Naive thymus-derived CD4-positive, alpha-beta T cell (primary cell): ENCODE measurements around the gene EXOSC9. TPM values are rescaled to one million over a fixed set of nuclear protein-coding genes. Genes with fewer than 3 reads are reported as not detected.
"Not testable (repeated sequence)": the region's sequence is repeated elsewhere in the genome, so short reads cannot be mapped to it uniquely, and the experiment has no call there.

Experiments used
- ATAC-seq: fragments of 150-1000 bp; cut with Tn5 transposase; 2 replicates; pipeline ENCODE4 v1.10.0; 2021; ENCODE audit warnings: mild to moderate bottlenecking, moderate library complexity
- CTCF ChIA-PET: fragments of 350-600 bp; sonication (Branson Sonifier 250); formaldehyde crosslinking; loops from one replicate; lab custom pipeline; 2021; ENCODE audit warnings: antibody characterized with exemption; lab: Charles Lee
- POLR2A ChIA-PET: fragments of 350-600 bp; sonication (Branson Sonifier 250); formaldehyde crosslinking; loops from one replicate; lab custom pipeline; 2021; ENCODE audit warnings: antibody characterized with exemption, inconsistent platforms; lab: Charles Lee
- DNase-seq, 9 donors: peaks; one replicate each; pipeline versions ENCODE4 v3.0.0 to v3.0.0-alpha.2; 2020 to 2022; ENCODE audit warnings: mixed read lengths in 1 of 9
- H3K27ac ChIP-seq: one replicate; pipeline ENCODE4 v1.7.0; 2013; ENCODE audit warnings: mild to moderate bottlenecking, low read depth, low read length, moderate library complexity
- H3K27me3 ChIP-seq, 2 donors: one replicate each; pipeline ENCODE4 v1.7.0; 2013; ENCODE audit warnings: low read length in 2 of 2, mild to moderate bottlenecking in 2 of 2, moderate library complexity in 2 of 2; ENCODE audit not compliant: control insufficient read depth in 2 of 2, insufficient read depth in 2 of 2
- H3K36me3 ChIP-seq, 3 experiments: 1 replicate in 2 of 3; 2 replicates in 1 of 3; pipeline ENCODE4 v1.7.0; 2013; ENCODE audit warnings: low read length in 3 of 3, mild to moderate bottlenecking in 3 of 3, moderate library complexity in 1 of 3; ENCODE audit not compliant: insufficient read depth in 3 of 3, control insufficient read depth in 2 of 3
- H3K4me1 ChIP-seq, 2 donors: one replicate each; pipeline ENCODE4 v1.7.0; 2013; ENCODE audit warnings: low read length in 2 of 2, mild to moderate bottlenecking in 2 of 2, moderate library complexity in 1 of 2; ENCODE audit not compliant: control insufficient read depth in 2 of 2, insufficient read depth in 2 of 2
- H3K4me3 ChIP-seq: 2 replicates; pipeline ENCODE4 v1.7.0; 2013; ENCODE audit warnings: mild to moderate bottlenecking, low read length
- H3K9me3 ChIP-seq, 3 experiments: 1 replicate in 2 of 3; 2 replicates in 1 of 3; pipeline ENCODE4 v1.7.0; 2013; ENCODE audit warnings: low read length in 3 of 3; ENCODE audit not compliant: control insufficient read depth in 2 of 3
- H3K27ac Mint-ChIP-seq, 9 donors: one replicate each; pipeline ENCODE4 v1.8.0; 2020 to 2022; ENCODE audit warnings: mixed read lengths in 9 of 9, mild to moderate bottlenecking in 8 of 9, moderate library complexity in 5 of 9, inconsistent platforms in 2 of 9
- H3K27me3 Mint-ChIP-seq, 5 donors: one replicate each; pipeline ENCODE4 v1.8.0; 2021 to 2022; ENCODE audit warnings: mixed read lengths in 5 of 5, mild to moderate bottlenecking in 1 of 5
- H3K36me3 Mint-ChIP-seq, 5 donors: one replicate each; pipeline ENCODE4 v1.8.0; 2020 to 2022; ENCODE audit warnings: mixed read lengths in 5 of 5, mild to moderate bottlenecking in 3 of 5, inconsistent platforms in 1 of 5
- H3K4me1 Mint-ChIP-seq, 7 donors: one replicate each; pipeline ENCODE4 v1.8.0; 2020 to 2022; ENCODE audit warnings: mixed read lengths in 7 of 7, mild to moderate bottlenecking in 3 of 7, inconsistent platforms in 1 of 7
- H3K4me3 Mint-ChIP-seq, 10 donors: one replicate each; pipeline ENCODE4 v1.8.0; 2020 to 2022; ENCODE audit warnings: mild to moderate bottlenecking in 10 of 10, mixed read lengths in 10 of 10, moderate library complexity in 6 of 10, inconsistent platforms in 2 of 10
- H3K9me3 Mint-ChIP-seq, 11 donors: one replicate each; pipeline ENCODE4 v1.8.0; 2020 to 2022; ENCODE audit warnings: mixed read lengths in 11 of 11, mild to moderate bottlenecking in 4 of 11, inconsistent platforms in 1 of 11, moderate library complexity in 1 of 11
- intact Hi-C, 2 donors: fragments of 100-400 bp; cut with micrococcal nuclease; formaldehyde crosslinking; loops; one replicate each; pipeline ENCODE4 v1.15.1; 2023
- polyA plus RNA-seq, 2 donors: library from polyadenylated mRNA; unstranded; fragments of 300-500 nt; fragmentation: Illumina TruSeq; gene quantifications; one replicate each; pipeline ENCODE4 v1.2.3, GENCODE V29; 2021
- total RNA-seq, 6 experiments: library from RNA in 5 of 6; stranded (reverse) in 5 of 6; gene quantifications; 1 replicate in 5 of 6; 2 replicates in 1 of 6; pipeline ENCODE4 v1.2.3 and lab custom pipeline; 2021 to 2026

Gene EXOSC9, protein sequence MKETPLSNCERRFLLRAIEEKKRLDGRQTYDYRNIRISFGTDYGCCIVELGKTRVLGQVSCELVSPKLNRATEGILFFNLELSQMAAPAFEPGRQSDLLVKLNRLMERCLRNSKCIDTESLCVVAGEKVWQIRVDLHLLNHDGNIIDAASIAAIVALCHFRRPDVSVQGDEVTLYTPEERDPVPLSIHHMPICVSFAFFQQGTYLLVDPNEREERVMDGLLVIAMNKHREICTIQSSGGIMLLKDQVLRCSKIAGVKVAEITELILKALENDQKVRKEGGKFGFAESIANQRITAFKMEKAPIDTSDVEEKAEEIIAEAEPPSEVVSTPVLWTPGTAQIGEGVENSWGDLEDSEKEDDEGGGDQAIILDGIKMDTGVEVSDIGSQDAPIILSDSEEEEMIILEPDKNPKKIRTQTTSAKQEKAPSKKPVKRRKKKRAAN
- total RNA-seq (10 to 100 TPM; 37.5 to 55.0 (median 44.2) TPM), polyA plus RNA-seq (10 to 100 TPM; 36.8 to 42.3 TPM), total RNA-seq (lab: John Stamatoyannopoulos, UW) (71.1 reads per million, percentile 78 among the genes with 10 or more reads in this experiment)

DNA sequence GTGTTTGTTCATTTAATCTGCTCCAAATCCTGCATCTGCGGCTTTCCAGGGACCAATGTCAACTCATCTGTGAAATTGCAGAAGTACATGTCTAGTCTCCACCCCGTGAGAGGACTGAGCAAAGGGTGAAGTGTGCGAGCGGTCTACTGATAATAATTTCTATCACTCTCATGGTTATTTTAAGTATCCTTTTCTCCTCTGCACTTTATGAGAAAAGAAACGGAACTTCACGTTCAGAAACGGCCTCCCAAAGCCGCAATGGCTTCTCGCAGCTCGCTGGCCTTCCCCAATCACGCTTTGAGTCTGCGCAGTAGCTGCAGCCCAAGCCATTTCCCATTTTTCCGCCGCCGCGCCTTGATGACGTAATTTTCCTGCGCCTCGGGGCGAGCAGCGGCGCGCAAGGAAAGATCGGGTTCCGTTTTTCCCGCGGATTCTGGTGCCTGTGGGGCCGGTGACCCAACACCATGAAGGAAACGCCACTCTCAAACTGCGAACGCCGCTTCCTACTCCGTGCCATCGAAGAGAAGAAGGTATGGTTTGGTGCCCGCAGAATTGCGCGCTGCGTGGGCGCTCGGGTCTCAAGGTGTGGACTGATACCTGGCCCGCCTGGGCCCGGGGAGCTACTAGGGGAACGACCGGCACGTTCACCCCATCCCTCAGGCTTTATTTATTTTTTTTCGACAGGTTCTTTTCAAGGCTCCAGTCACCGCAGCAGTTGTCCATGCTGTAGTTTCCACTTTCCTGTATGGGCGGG lies at the start of gene EXOSC9:
Gene EXOSC9 (plus strand): TSS at position 363 of the 754 bp plus-strand sequence. CDS start 102 bp downstream, at position 465.
- Histone ChIP-seq H3K4me1 (peaks cover 16 to 20% of the 10 kb centered on the region in 2 donors), H3K27me3 (no peaks in the 10 kb centered on the region), H3K27ac (peak within 1 kb of the TSS; percentile 93), H3K36me3 (peaks cover 7 to 23% (median 9%) of the 10 kb centered on the region in 3 experiments), H3K4me3 (peak within 1 kb of the TSS; percentile 92), H3K9me3 (no peaks in the 10 kb centered on the region)
- Mint-ChIP-seq H3K27ac (peak within 1 kb of the TSS; percentile 97 to 100 (median 99)), H3K36me3 (peaks cover 0 to 26% (median 14%) of the 10 kb centered on the region in 5 donors), H3K9me3 (peaks cover 0 to 4% (median 0%) of the 10 kb centered on the region in 11 donors), H3K27me3 (peaks cover 0 to 2% (median 0%) of the 10 kb centered on the region in 5 donors), H3K4me1 (peaks cover 26 to 55% (median 50%) of the 10 kb centered on the region in 7 donors), H3K4me3 (peak within 1 kb of the TSS; percentile 89 to 99 (median 95))
- ChIA-PET POLR2A (interaction anchor here (0.6 to 3.9 kb wide), 9 partner anchors 10 to 704 kb away, joined by 3 to 41 read pairs (median 5); partner anchors contain the start of genes ANXA5, BBS7 and CCNA2), CTCF (no interaction called here)
- ATAC-seq: peak; percentile 92
- intact Hi-C loops: loop anchor here (1.0 to 10.0 kb wide), 12 partner anchors 22 to 1733 kb away; partner anchors contain the start of genes BBS7 (in 2 of the 2), ANXA5 (in 1 of the 2), BBS12 (in 1 of the 2) and CCNA2 (in 1 of the 2)
- DNase-seq: peak; percentile 88 to 98 (median 95)

DNA sequence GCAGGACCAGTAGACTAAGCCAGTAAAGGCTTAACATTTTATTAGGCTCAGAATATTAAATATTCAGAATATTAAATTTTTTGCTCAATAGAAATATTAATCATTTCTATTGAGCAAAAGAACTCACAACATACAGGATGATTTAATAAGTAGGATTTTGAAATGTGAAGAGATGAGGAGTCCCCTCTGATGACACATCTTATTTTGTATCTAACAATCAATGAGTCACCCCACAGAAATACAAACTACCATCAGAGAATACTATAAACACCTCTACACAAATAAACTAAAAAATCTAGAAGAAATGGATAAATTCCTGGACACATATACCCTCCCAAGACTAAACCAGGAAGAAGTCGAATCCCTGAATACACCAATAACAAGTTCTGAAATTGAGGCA lies 49.0 kb upstream of the EXOSC9 start:
- H3K36me3 ChIP-seq, H3K4me3 ChIP-seq, DNase-seq, H3K4me1 Mint-ChIP-seq, H3K9me3 Mint-ChIP-seq, H3K9me3 ChIP-seq, ATAC-seq, CTCF ChIA-PET, H3K27ac Mint-ChIP-seq, H3K27me3 ChIP-seq, H3K36me3 Mint-ChIP-seq, H3K4me1 ChIP-seq, intact Hi-C loops, POLR2A ChIA-PET, H3K4me3 Mint-ChIP-seq, H3K27ac ChIP-seq: not testable (repeated sequence)
- H3K27me3 Mint-ChIP-seq: peaks cover 18 to 56% (median 48%) of the 10 kb centered on the region in 5 donors

DNA sequence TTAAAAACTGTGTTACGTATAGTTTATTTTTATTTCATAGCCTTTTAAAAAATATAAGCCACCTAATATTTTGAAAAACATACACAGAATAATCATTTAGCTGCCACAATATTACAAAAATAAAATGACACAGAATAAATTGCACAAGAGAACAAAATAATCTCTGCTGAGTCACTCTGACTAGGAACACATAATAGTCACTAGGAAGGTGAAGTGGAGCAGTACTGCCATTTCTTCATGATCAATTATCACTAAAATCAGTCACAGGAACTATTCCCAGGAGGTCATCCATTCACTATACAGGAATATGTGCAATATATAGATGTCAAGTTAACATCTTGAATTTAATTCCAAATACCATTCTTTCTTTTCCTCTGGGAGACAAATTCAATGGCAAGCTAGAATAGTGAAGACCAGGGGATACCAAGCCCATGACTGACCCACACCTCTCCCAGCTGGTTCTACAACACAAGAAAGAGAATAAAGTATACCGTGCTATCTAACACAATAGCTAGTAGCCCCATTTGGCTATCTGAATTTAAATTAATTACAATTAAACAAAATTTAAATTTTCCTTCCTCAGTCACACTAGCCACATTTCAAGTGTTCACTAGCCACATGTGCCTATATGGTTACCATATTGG lies 42.1 kb upstream of the EXOSC9 start:
- CTCF ChIA-PET: interaction anchor here (0.5 to 0.6 kb wide), 2 partner anchors 17 to 1030 kb away, joined by 3 read pairs; no protein-coding TSS in a partner anchor
- intact Hi-C loops: no loop called here
- no peak for DNase-seq
- H3K4me1 Mint-ChIP-seq: peaks cover 0 to 5% (median 2%) of the 10 kb centered on the region in 7 donors
- peaks cover 0 to 4% of the 10 kb centered on the region in 2 donors for H3K27me3 ChIP-seq
- no peaks in the 10 kb centered on the region for H3K36me3 ChIP-seq
- H3K27ac Mint-ChIP-seq: no peak overlapping the region
- H3K4me3 Mint-ChIP-seq: no peak overlapping the region
- peaks cover 38 to 74% (median 59%) of the 10 kb centered on the region in 5 donors for H3K27me3 Mint-ChIP-seq
- H3K9me3 Mint-ChIP-seq: peaks cover 0 to 5% (median 2%) of the 10 kb centered on the region in 11 donors
- no peak for ATAC-seq
- peaks cover 0 to 2% (median 0%) of the 10 kb centered on the region in 5 donors for H3K36me3 Mint-ChIP-seq
- no peak overlapping the region for H3K27ac ChIP-seq
- POLR2A ChIA-PET: no interaction called here
- H3K4me3 ChIP-seq: no peak overlapping the region
- H3K4me1 ChIP-seq: no peaks in the 10 kb centered on the region
- H3K9me3 ChIP-seq: no peaks in the 10 kb centered on the region

DNA sequence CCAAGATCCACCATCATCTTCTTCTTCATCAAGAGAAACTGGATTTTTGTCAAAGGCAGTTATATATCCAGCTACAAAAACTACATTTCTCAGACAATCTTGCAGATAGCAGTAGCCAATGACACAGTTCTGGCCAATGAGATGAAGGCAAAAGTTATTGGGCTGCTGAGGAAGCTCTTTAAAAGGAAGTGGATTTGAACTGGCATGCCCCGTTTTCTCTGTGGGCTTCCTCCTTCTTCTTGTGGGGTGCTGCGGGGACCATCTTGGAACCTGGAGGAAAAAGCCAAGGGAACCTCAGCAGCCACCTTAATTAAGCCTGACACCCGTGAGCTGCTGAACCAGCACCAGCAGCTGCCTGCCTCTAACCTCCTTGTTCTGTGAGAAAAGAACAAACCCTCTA lies 40.9 kb upstream of the EXOSC9 start:
- intact Hi-C loops: no loop called here
- ChIA-PET POLR2A (no interaction called here), CTCF (no interaction called here)
- Mint-ChIP-seq H3K4me3 (no peak overlapping the region), H3K4me1 (peaks cover 1 to 11% (median 8%) of the 10 kb centered on the region in 7 donors), H3K27ac (no peak overlapping the region), H3K27me3 (peaks cover 41 to 72% (median 57%) of the 10 kb centered on the region in 5 donors), H3K9me3 (peaks cover 0 to 5% (median 0%) of the 10 kb centered on the region in 11 donors), H3K36me3 (peaks cover 0 to 3% (median 0%) of the 10 kb centered on the region in 5 donors)
- no peaks in the 10 kb centered on the region for H3K4me1 ChIP-seq
- no peaks in the 10 kb centered on the region for H3K9me3 ChIP-seq
- H3K27ac ChIP-seq: no peak overlapping the region
- H3K27me3 ChIP-seq: peaks cover 0 to under 1% of the 10 kb centered on the region in 2 donors
- DNase-seq: no peak
- no peak for ATAC-seq
- no peak overlapping the region for H3K4me3 ChIP-seq
- no peaks in the 10 kb centered on the region for H3K36me3 ChIP-seq

DNA sequence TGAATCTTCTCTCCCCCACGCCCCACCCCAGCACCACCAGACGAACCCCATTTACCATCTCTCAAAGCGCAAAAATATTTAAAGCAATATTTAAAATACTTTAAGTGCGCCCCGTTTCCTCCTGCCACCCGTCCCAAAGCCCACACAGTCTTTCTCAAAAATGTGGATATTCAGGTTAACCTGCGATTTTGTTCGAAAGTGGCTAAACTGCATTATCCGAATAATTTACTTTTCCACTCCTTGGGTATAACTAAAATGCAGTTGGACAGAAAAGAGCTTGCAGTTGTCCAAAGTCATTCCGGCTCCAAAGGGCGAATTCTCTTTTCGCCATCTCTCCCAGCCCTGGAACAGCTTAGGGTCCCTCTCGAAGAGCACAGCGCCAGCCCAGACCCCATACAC lies 36.8 kb upstream of the EXOSC9 start:
- ATAC-seq: no peak
- peaks cover 0 to 3% (median 0%) of the 10 kb centered on the region in 5 donors for H3K36me3 Mint-ChIP-seq
- peaks cover 58 to 83% (median 73%) of the 10 kb centered on the region in 5 donors for H3K27me3 Mint-ChIP-seq
- H3K4me1 Mint-ChIP-seq: peaks cover 5 to 15% (median 10%) of the 10 kb centered on the region in 7 donors
- H3K9me3 Mint-ChIP-seq: no peaks in the 10 kb centered on the region
- H3K36me3 ChIP-seq: no peaks in the 10 kb centered on the region
- intact Hi-C loops: no loop called here
- H3K27me3 ChIP-seq: no peaks in the 10 kb centered on the region
- no peaks in the 10 kb centered on the region for H3K9me3 ChIP-seq
- H3K4me3 ChIP-seq: no peak overlapping the region
- no peak overlapping the region for H3K27ac Mint-ChIP-seq
- no peaks in the 10 kb centered on the region for H3K4me1 ChIP-seq
- POLR2A ChIA-PET: no interaction called here
- no peak overlapping the region for H3K27ac ChIP-seq
- CTCF ChIA-PET: no interaction called here
- H3K4me3 Mint-ChIP-seq: peak overlapping the region in 8 of 10 donors; percentile 49 to 71 (median 62)
- DNase-seq: no peak
